Gastroesophageal sphincter (tissue), 2 donors: ENCODE measurements around the gene ZMAT3.
"Not testable (repeated sequence)": the region's sequence is repeated elsewhere in the genome, so short reads cannot be mapped to it uniquely, and the experiment has no call there.

Experiments used
- POLR2A ChIP-seq, 2 donors: fragments of 450-650 bp; IDR thresholded peaks; one replicate each; pipeline ENCODE4 v1.6.1; 2017; ENCODE audit warnings: antibody characterized with exemption in 2 of 2, mild to moderate bottlenecking in 2 of 2, moderate library complexity in 1 of 2
- POLR2AphosphoS5 ChIP-seq: sonication (generic); formaldehyde crosslinking; IDR thresholded peaks from one replicate; pipeline ENCODE4 v1.6.1; 2017; ENCODE audit warnings: antibody characterized with exemption

- not testable (repeated sequence) for TF ChIP-seq POLR2AphosphoS5; POLR2A (IDR thresholded peaks at IDR 0.05)
Measured at GRCh38 chr3:179038899-179039251, 32.7 kb downstream of the ZMAT3 start.
